GM19099 (cell line): ENCODE measurements around the gene DNASE1L2.

ENCODE experiments used
- POLR2A ChIP-seq: IDR thresholded peaks from 3 replicates; pipeline ENCODE4 v1.6.1; 2011; ENCODE audit warnings: low read depth; ENCODE audit not compliant: insufficient read length; ENCODE audit errors: extremely low read depth

The DNASE1L2 gene

GRCh38 chr16:2231016-2231931, 5.0 kb upstream of the DNASE1L2 start:
- TF ChIP-seq POLR2A, result no peak

GRCh38 chr16:2232094-2232990, 3.9 kb upstream of the DNASE1L2 start:
- no peak for TF ChIP-seq POLR2A

- TF ChIP-seq POLR2A, result no peak
Observed at GRCh38 chr16:2233046-2233775, 3.0 kb upstream of the DNASE1L2 start.

- TF ChIP-seq POLR2A, result no peak
Observed at GRCh38 chr16:2233872-2234812, 2.1 kb upstream of the DNASE1L2 start.

GRCh38 chr16:2234813-2235170, 1.5 kb upstream of the DNASE1L2 start:
- TF ChIP-seq POLR2A, result no peak

- TF ChIP-seq POLR2A, result no peak
Observed at GRCh38 chr16:2235234-2235651, 1.0 kb upstream of the DNASE1L2 start.

- no peak for TF ChIP-seq POLR2A
Observed at GRCh38 chr16:2235695-2236336, 428 bp upstream of the DNASE1L2 start.

- TF ChIP-seq POLR2A, result no peak
Observed at GRCh38 chr16:2237102-2237482, 848 bp downstream of the DNASE1L2 start.

GRCh38 chr16:2237493-2238149, 1.4 kb downstream of the DNASE1L2 start:
- no peak for TF ChIP-seq POLR2A

- peak; percentile 7 for TF ChIP-seq POLR2A
Observed at GRCh38 chr16:2238150-2238837, 2.0 kb downstream of the DNASE1L2 start.

GRCh38 chr16:2238838-2239675, 2.8 kb downstream of the DNASE1L2 start:
- no peak for TF ChIP-seq POLR2A

GRCh38 chr16:2242598-2242997, 6.4 kb downstream of the DNASE1L2 start:
- TF ChIP-seq POLR2A, result no peak

GRCh38 chr16:2243031-2243528, 6.8 kb downstream of the DNASE1L2 start:
- no peak for TF ChIP-seq POLR2A
